A549 (cell line): Measurements from ENCODE around the gene TMEM184C. TPM values are rescaled to one million over a fixed set of nuclear protein-coding genes. Genes with fewer than 3 reads are reported as not detected.

Experiments used
- ATAC-seq, 2 experiments: fragments of 200-7000 bp in 1 of 2; fragments of >200 bp in 1 of 2; cut with Nextera tagmentation in 1 of 2; cut with Tn5 transposase in 1 of 2; 3 replicates each; pipeline versions ENCODE4 v1.8.0 to v1.9.1; 2018 to 2020; ENCODE audit warnings: mild to moderate bottlenecking in 1 of 2, moderate library complexity in 1 of 2
- CTCF ChIA-PET: fragments of 300-600 bp; sonication (Branson Sonifier 250); formaldehyde crosslinking; extraction: SDS; loops from one replicate; lab custom pipeline; 2021; ENCODE audit warnings: antibody characterized with exemption, inconsistent platforms; lab: Yijun Ruan, JAX
- POLR2A ChIA-PET: fragments of 350-600 bp; formaldehyde crosslinking; extraction: SDS; loops from one replicate; lab custom pipeline; 2021; ENCODE audit warnings: antibody characterized with exemption, inconsistent platforms; lab: Yijun Ruan, JAX
- DNase-seq, 2 experiments: peaks; one replicate each; pipeline versions ENCODE4 v3.0.0 to v3.0.0-alpha.2; 2011 to 2016; ENCODE audit warnings: low read depth in 1 of 2, low spot score in 1 of 2
- FAIRE-seq: peaks from 2 replicates; lab custom pipeline; 2011; peaks lifted over from hg19 to GRCh38; lab: Jason Lieb, UNC
- H3K27ac ChIP-seq, 2 experiments: fragments of >200 bp; sonication (Bioruptor Twin); formaldehyde crosslinking; 3 replicates each; pipeline ENCODE4 v1.5.1; 2016 to 2017
- H3K4me1 ChIP-seq: fragments of >200 bp; sonication (Bioruptor Twin); formaldehyde crosslinking; 3 replicates; pipeline ENCODE4 v1.6.1; 2016
- H3K4me2 ChIP-seq: fragments of >200 bp; sonication (Bioruptor Twin); formaldehyde crosslinking; 3 replicates; pipeline ENCODE4 v1.6.1; 2016
- H3K4me3 ChIP-seq: fragments of >200 bp; sonication (Bioruptor Twin); formaldehyde crosslinking; 3 replicates; pipeline ENCODE4 v1.5.1; 2016
- H3K9me3 ChIP-seq: fragments of >200 bp; sonication (Bioruptor Twin); formaldehyde crosslinking; 3 replicates; pipeline ENCODE4 v1.6.1; 2016
- ATOH8 ChIP-seq: fragments of 250-450 bp; sonication (Bioruptor Pico); IDR thresholded peaks from 2 replicates; pipeline ENCODE4 v1.5.0; 2020; ENCODE audit warnings: low read depth, mild to moderate bottlenecking, moderate library complexity
- CBX2 ChIP-seq: fragments of 200-600 bp; sonication (generic); IDR thresholded peaks from 2 replicates; pipeline ENCODE4 v1.6.1; 2016; ENCODE audit warnings: low read depth, mild to moderate bottlenecking, borderline replicate concordance
- CEBPB ChIP-seq, 2 experiments: fragments of >200 bp in 1 of 2; sonication (Bioruptor Twin) in 1 of 2; formaldehyde crosslinking in 1 of 2; IDR thresholded peaks; 2 replicates each; pipeline ENCODE4 v1.6.1; 2012 to 2016
- CHD2 ChIP-seq: fragments of 150-350 bp; IDR thresholded peaks from 2 replicates; pipeline ENCODE4 v1.6.1; 2014; ENCODE audit warnings: low read length; ENCODE audit not compliant: partially characterized antibody
- EHF ChIP-seq: fragments of 250-450 bp; sonication (Bioruptor Pico); IDR thresholded peaks from 2 replicates; pipeline ENCODE4 v1.5.0; 2020; ENCODE audit warnings: mild to moderate bottlenecking
- EHMT2 ChIP-seq: fragments of 200-600 bp; sonication (generic); IDR thresholded peaks from 2 replicates; pipeline ENCODE4 v1.6.1; 2016; ENCODE audit warnings: antibody characterized with exemption, low read depth, mild to moderate bottlenecking, moderate library complexity
- FOSB ChIP-seq: fragments of 250-450 bp; sonication (Bioruptor Pico); IDR thresholded peaks from 2 replicates; pipeline ENCODE4 v1.5.0; 2020; ENCODE audit warnings: mild to moderate bottlenecking, moderate library complexity
- FOSL2 ChIP-seq, 2 experiments: fragments of 450-650 bp in 1 of 2; fragments of >200 bp in 1 of 2; sonication (Bioruptor Twin) in 1 of 2; formaldehyde crosslinking; IDR thresholded peaks; 2 replicates each; pipeline versions ENCODE4 v1.5.0 to v1.6.1; 2016 to 2020; ENCODE audit warnings: mild to moderate bottlenecking in 1 of 2, moderate library complexity in 1 of 2
- HES2 ChIP-seq: fragments of >200 bp; sonication (Bioruptor Twin); formaldehyde crosslinking; IDR thresholded peaks from 2 replicates; pipeline ENCODE4 v1.6.1; 2016
- HEYL ChIP-seq: fragments of 250-450 bp; sonication (Bioruptor Pico); IDR thresholded peaks from 2 replicates; pipeline ENCODE4 v1.8.0; 2021; ENCODE audit warnings: mild to moderate bottlenecking, moderate library complexity
- HOXA7 ChIP-seq: fragments of 250-450 bp; sonication (Bioruptor Pico); IDR thresholded peaks from 2 replicates; pipeline ENCODE4 v1.5.0; 2020; ENCODE audit warnings: mild to moderate bottlenecking, moderate library complexity
- HOXB13 ChIP-seq: fragments of 250-450 bp; sonication (Bioruptor Pico); IDR thresholded peaks from 2 replicates; pipeline ENCODE4 v1.5.0; 2020; ENCODE audit warnings: low read depth, mild to moderate bottlenecking, moderate library complexity
- HOXB5 ChIP-seq: fragments of 250-450 bp; sonication (Bioruptor Pico); IDR thresholded peaks from 2 replicates; pipeline ENCODE4 v1.5.0; 2020; ENCODE audit warnings: mild to moderate bottlenecking, moderate library complexity
- JUNB ChIP-seq: fragments of >200 bp; sonication (Bioruptor Twin); formaldehyde crosslinking; IDR thresholded peaks from 2 replicates; pipeline ENCODE4 v1.6.1; 2016
- KDM1A ChIP-seq: fragments of 200-600 bp; sonication (generic); IDR thresholded peaks from 2 replicates; pipeline ENCODE4 v1.6.1; 2016; ENCODE audit warnings: low read depth, mild to moderate bottlenecking
- KDM5A ChIP-seq: fragments of 200-600 bp; sonication (generic); IDR thresholded peaks from 2 replicates; pipeline ENCODE4 v1.6.1; 2016; ENCODE audit warnings: antibody characterized with exemption, mild to moderate bottlenecking
- MAFK ChIP-seq: fragments of 450-650 bp; IDR thresholded peaks from 2 replicates; pipeline ENCODE4 v1.6.1; 2014; ENCODE audit not compliant: partially characterized antibody
- MAX ChIP-seq: IDR thresholded peaks from 2 replicates; pipeline ENCODE4 v1.6.1; 2012
- PHF8 ChIP-seq: fragments of 200-600 bp; sonication (generic); IDR thresholded peaks from 2 replicates; pipeline ENCODE4 v1.6.1; 2016; ENCODE audit warnings: low read depth, mild to moderate bottlenecking, antibody characterized with exemption, moderate library complexity, borderline replicate concordance
- POLR2A ChIP-seq: IDR thresholded peaks from 2 replicates; pipeline ENCODE4 v1.6.1; 2012; ENCODE audit warnings: mild to moderate bottlenecking, low read length
- RARB ChIP-seq: fragments of 250-450 bp; sonication (Bioruptor Pico); IDR thresholded peaks from 2 replicates; pipeline ENCODE4 v1.8.0; 2021; ENCODE audit warnings: mild to moderate bottlenecking, moderate library complexity
- RCOR1 ChIP-seq: fragments of 150-350 bp; IDR thresholded peaks from 2 replicates; pipeline ENCODE4 v1.6.1; 2014; ENCODE audit warnings: antibody characterized with exemption, low read length, low read depth
- RFX5 ChIP-seq: fragments of 450-650 bp; IDR thresholded peaks from 2 replicates; pipeline ENCODE4 v1.7.1; 2014; ENCODE audit warnings: antibody characterized with exemption, mild to moderate bottlenecking, moderate library complexity
- RNF2 ChIP-seq: fragments of 200-600 bp; sonication (generic); IDR thresholded peaks from 2 replicates; pipeline ENCODE4 v1.6.1; 2016; ENCODE audit warnings: low read depth, mild to moderate bottlenecking, antibody characterized with exemption, moderate library complexity, borderline replicate concordance
- SREBF2 ChIP-seq: fragments of 450-650 bp; IDR thresholded peaks from 2 replicates; pipeline ENCODE4 v1.6.1; 2014; ENCODE audit warnings: mild to moderate bottlenecking, moderate library complexity
- TFCP2L1 ChIP-seq: fragments of 250-450 bp; sonication (Bioruptor Pico); IDR thresholded peaks from 2 replicates; pipeline ENCODE4 v1.5.0; 2021; ENCODE audit warnings: mild to moderate bottlenecking
- ZC3H11A ChIP-seq: fragments of 450-650 bp; IDR thresholded peaks from 2 replicates; pipeline ENCODE4 v1.6.1; 2014; ENCODE audit warnings: antibody characterized with exemption, mild to moderate bottlenecking
- ZFP36 ChIP-seq: fragments of 450-650 bp; IDR thresholded peaks from 2 replicates; pipeline ENCODE4 v1.6.1; 2014; ENCODE audit warnings: borderline replicate concordance; ENCODE audit not compliant: partially characterized antibody
- ZSCAN20 ChIP-seq: fragments of 250-450 bp; sonication (Bioruptor Pico); IDR thresholded peaks from 2 replicates; pipeline ENCODE4 v1.8.0; 2022; ENCODE audit warnings: mild to moderate bottlenecking, moderate library complexity
- WGBS: methylation state at CpG from one replicate; pipeline ENCODE4 v1.1.6; 2017; ENCODE audit errors: missing lambda C conversion rate; 5-methylcytosine and 5-hydroxymethylcytosine counted together
- polyA plus RNA-seq, 4 experiments: library from polyadenylated mRNA; depleted of rRNA in 3 of 4; stranded (reverse); fragments of >200 nt; fragmentation: RNase III in 1 of 4; extraction: RNeasy Plus Mini Kit Qiagen cat#74134 plus additional on column Dnase treatment in 1 of 4; gene quantifications; 2 replicates in 3 of 4; 3 replicates in 1 of 4; pipeline ENCODE4 v1.2.3, GENCODE V29; 2011 to 2017

Gene TMEM184C
- polyA plus RNA-seq, 2 of the 4 experiments (the other 2 are of a cell fraction) = 17.6 to 25.2 TPM

- DNase-seq (no peak), FAIRE-seq (no peak), ATAC-seq (no peak)
- 87% methylated on average over 2 of the region's 2 CpGs for WGBS
- TF ChIP-seq MAX = no peak
- no peak for TF ChIP-seq EHF
- no peak for TF ChIP-seq RARB
- no peak for TF ChIP-seq RFX5
- no peak for TF ChIP-seq SREBF2
- no peak for TF ChIP-seq FOSL2 (IDR thresholded peaks at IDR 0.05)
- no peak for TF ChIP-seq FOSL2 (CRISPR knock-in tag; IDR thresholded peaks at IDR 0.05)
- no peak for TF ChIP-seq POLR2A
- no peak for TF ChIP-seq KDM5A
- TF ChIP-seq ATOH8 = no peak
- TF ChIP-seq CBX2 = no peak
- POLR2A ChIA-PET = interaction anchor here (1.1 kb wide), 1 partner anchor 19 kb away, joined by 3 read pairs; the partner anchor contains the start of gene TMEM184C
- Histone ChIP-seq H3K4me2 (no peak overlapping the region), H3K4me3 (no peak overlapping the region), H3K27ac (no peak overlapping the region), H3K9me3 (no peaks in the 10 kb centered on the region), H3K4me1 (peaks cover 8% of the 10 kb centered on the region; the same call in 1 of the 3 replicates)
- CTCF ChIA-PET = interaction anchor here (1.9 to 2.3 kb wide), 3 partner anchors 19 to 269 kb away, joined by 4 to 19 read pairs (median 7); partner anchors contain the start of gene TMEM184C
Observed at GRCh38 chr4:147597561-147597960, 19.6 kb upstream of the TMEM184C start.

GRCh38 chr4:147599206-147599605 lies 18.0 kb upstream of the TMEM184C start:
- DNase-seq = no peak
- ChIA-PET CTCF (interaction anchor here (1.3 to 1.5 kb wide), 3 partner anchors 9 to 80 kb away, joined by 3 to 6 read pairs (median 6); no protein-coding TSS in a partner anchor), POLR2A (no interaction called here)
- peaks cover 8% of the 10 kb centered on the region; the same call in 1 of the 3 replicates for H3K4me1 ChIP-seq
- TF ChIP-seq RCOR1 = no peak
- no peak for TF ChIP-seq JUNB
- no peak for TF ChIP-seq ATOH8
- TF ChIP-seq FOSB (CRISPR knock-in tag) = no peak
- no peak for TF ChIP-seq ZC3H11A
- TF ChIP-seq EHMT2 = no peak
- no peak for TF ChIP-seq ZSCAN20 (CRISPR knock-in tag)
- TF ChIP-seq, all 56 proteins: peak for 0
- no peak for ATAC-seq
- no peak overlapping the region for H3K4me2 ChIP-seq
- WGBS = 82% methylated on average over 1 of the region's 1 CpG
- H3K9me3 ChIP-seq = no peaks in the 10 kb centered on the region
- peak overlapping the region in 1 of 2 experiments; percentile 57; a peak in 2 of 6 replicates for H3K27ac ChIP-seq
- FAIRE-seq = no peak
- no peak overlapping the region for H3K4me3 ChIP-seq

- WGBS = 67% methylated on average over 3 of the region's 3 CpGs
- FAIRE-seq = no peak
Observed at GRCh38 chr4:147599769-147600168, 17.4 kb upstream of the TMEM184C start.

GRCh38 chr4:147605499-147605898 lies 11.7 kb upstream of the TMEM184C start:
- ATAC-seq = no peak
- FAIRE-seq = no peak
- H3K4me3 ChIP-seq = no peak overlapping the region
- H3K4me1 ChIP-seq = no peaks in the 10 kb centered on the region
- no peak overlapping the region for H3K4me2 ChIP-seq
- no peak for DNase-seq
- no peak for TF ChIP-seq FOSL2 (IDR thresholded peaks at IDR 0.05)
- TF ChIP-seq FOSL2 (CRISPR knock-in tag; IDR thresholded peaks at IDR 0.05) = no peak
- TF ChIP-seq RNF2 = no peak
- TF ChIP-seq ZSCAN20 (CRISPR knock-in tag) = no peak
- no peak for TF ChIP-seq HES2
- no peak for TF ChIP-seq EHF
- TF ChIP-seq TFCP2L1 (CRISPR knock-in tag) = no peak
- TF ChIP-seq ATOH8 = no peak
- TF ChIP-seq JUNB = no peak
- no peak for TF ChIP-seq CHD2
- TF ChIP-seq PHF8 = no peak
- no peak for TF ChIP-seq HOXA7
- TF ChIP-seq ZFP36 = no peak
- TF ChIP-seq HEYL (CRISPR knock-in tag) = no peak
- no peak for TF ChIP-seq MAFK
- no peak for TF ChIP-seq KDM1A
- TF ChIP-seq HOXB5 (CRISPR knock-in tag) = no peak
- POLR2A ChIA-PET = no interaction called here
- H3K27ac ChIP-seq = no peak overlapping the region
- CTCF ChIA-PET = interaction anchor here (1.2 kb wide), 1 partner anchor 261 kb away, joined by 4 read pairs; no protein-coding TSS in a partner anchor
- no peaks in the 10 kb centered on the region for H3K9me3 ChIP-seq

More at GRCh38 chr4:147599769-147600168, 17.4 kb upstream of the TMEM184C start:
- POLR2A ChIA-PET = no interaction called here
- Histone ChIP-seq H3K9me3 (no peaks in the 10 kb centered on the region), H3K4me1 (peaks cover 8% of the 10 kb centered on the region; the same call in 1 of the 3 replicates), H3K27ac (peak overlapping the region; percentile 25 to 57; a peak in 3 of 6 replicates), H3K4me3 (no peak overlapping the region), H3K4me2 (no peak overlapping the region)
- DNase-seq = no peak
- CTCF ChIA-PET = interaction anchor here (1.2 to 1.5 kb wide), 4 partner anchors 9 to 267 kb away, joined by 3 to 6 read pairs (median 5); no protein-coding TSS in a partner anchor
- TF ChIP-seq MAFK = peak; percentile 44
- TF ChIP-seq HOXB5 (CRISPR knock-in tag) = no peak
- no peak for TF ChIP-seq HOXB13
- no peak for TF ChIP-seq HES2
- TF ChIP-seq CEBPB (IDR thresholded peaks at IDR 0.05) = no peak
- ATAC-seq = peak in 1 of 2 experiments; percentile 40; a peak in 3 of 6 replicates
